Loucy (cell line): ENCODE data around the gene STAC.

Experiments
- H2AFZ ChIP-seq: fragments of 200-600 bp; sonication (generic); 2 replicates; pipeline ENCODE4 v1.6.0; 2016; ENCODE audit warnings: antibody characterized with exemption, mild to moderate bottlenecking, low read length, moderate library complexity
- H3F3A ChIP-seq: fragments of 200-600 bp; 2 replicates; pipeline ENCODE4 v1.6.0; 2016; ENCODE audit warnings: antibody characterized with exemption, low read depth, mild to moderate bottlenecking
- H3K27me3 ChIP-seq: fragments of 200-600 bp; sonication (generic); 2 replicates; pipeline ENCODE4 v1.6.1; 2014; ENCODE audit warnings: low read length, mild to moderate bottlenecking; ENCODE audit not compliant: insufficient read depth, poor library complexity, severe bottlenecking
- H3K36me3 ChIP-seq: fragments of 200-600 bp; sonication (generic); 2 replicates; pipeline ENCODE4 v1.6.1; 2016; ENCODE audit warnings: low read length; ENCODE audit not compliant: insufficient read depth
- H3K4me1 ChIP-seq: fragments of 200-600 bp; sonication (generic); 2 replicates; pipeline ENCODE4 v1.5.1; 2014; ENCODE audit warnings: low read length, mild to moderate bottlenecking; ENCODE audit not compliant: insufficient read depth, poor library complexity, severe bottlenecking
- H3K4me2 ChIP-seq: fragments of 200-600 bp; sonication (generic); 2 replicates; pipeline ENCODE4 v1.6.0; 2014; ENCODE audit warnings: antibody characterized with exemption, low read length, low read depth, mild to moderate bottlenecking; ENCODE audit not compliant: poor library complexity, severe bottlenecking
- H3K4me3 ChIP-seq: fragments of 200-600 bp; sonication (generic); 2 replicates; pipeline ENCODE4 v1.5.1; 2014; ENCODE audit warnings: low read length, mild to moderate bottlenecking, mixed read lengths; ENCODE audit not compliant: poor library complexity, severe bottlenecking
- H3K79me2 ChIP-seq: fragments of 200-600 bp; sonication (generic); 2 replicates; pipeline ENCODE4 v1.6.1; 2014; ENCODE audit warnings: low read length; ENCODE audit not compliant: insufficient read depth
- H3K9ac ChIP-seq: fragments of 200-600 bp; sonication (generic); 2 replicates; pipeline ENCODE4 v1.6.0; 2014; ENCODE audit warnings: mild to moderate bottlenecking, low read depth, low read length, moderate library complexity; ENCODE audit not compliant: poor library complexity, severe bottlenecking
- H3K9me2 ChIP-seq: fragments of 200-600 bp; sonication (generic); replicated peaks from 2 replicates; pipeline ENCODE4 v1.6.1; 2016; ENCODE audit warnings: low read depth, low read length, mixed read lengths
- H3K9me3 ChIP-seq: fragments of 200-600 bp; sonication (generic); 2 replicates; pipeline ENCODE4 v1.6.1; 2014; ENCODE audit warnings: mild to moderate bottlenecking, antibody characterized with exemption, low read length, low read depth; ENCODE audit not compliant: insufficient read depth
- H4K20me1 ChIP-seq: fragments of 200-600 bp; sonication (generic); 2 replicates; pipeline ENCODE4 v1.6.0; 2014; ENCODE audit warnings: antibody characterized with exemption, low read length, mild to moderate bottlenecking; ENCODE audit not compliant: insufficient read depth, poor library complexity, severe bottlenecking
- EZH2phosphoT487 ChIP-seq: fragments of 200-600 bp; IDR thresholded peaks from 2 replicates; pipeline ENCODE4 v1.6.1; 2018; ENCODE audit warnings: antibody characterized with exemption, mild to moderate bottlenecking, moderate library complexity, borderline replicate concordance
- TF ChIP-seq, protein P1 (sequence below): fragments of 200-600 bp; sonication (generic); conservative IDR thresholded peaks from 2 replicates; pipeline ENCODE4 v1.5.1; 2014; ENCODE audit warnings: mild to moderate bottlenecking, antibody characterized with exemption, low read length

The STAC gene

DNA sequence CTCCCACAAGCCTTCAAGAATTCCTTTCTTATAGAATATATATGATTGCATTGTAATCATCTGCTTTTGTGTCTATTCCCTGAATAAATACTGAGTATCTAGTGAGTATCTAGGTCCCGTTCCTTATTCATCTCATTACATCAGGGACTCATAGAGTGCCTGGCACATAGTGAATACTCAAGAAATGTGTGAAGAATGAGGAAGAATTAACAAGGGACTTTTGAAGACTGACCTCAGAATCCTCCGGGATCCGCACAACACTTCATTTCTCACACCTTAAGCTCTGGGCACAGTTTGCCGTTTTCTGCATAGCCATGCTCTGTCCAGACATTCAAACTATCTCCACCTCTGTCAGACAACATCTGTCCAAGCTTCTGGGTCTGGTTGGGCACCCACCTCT is 108.8 kb downstream of the STAC start:
- Histone ChIP-seq H3K9ac (no peak overlapping the region), H3K79me2 (no peaks in the 10 kb centered on the region), H4K20me1 (no peaks in the 10 kb centered on the region), H3K27me3 (no peaks in the 10 kb centered on the region), H3F3A (no peaks in the 10 kb centered on the region), H2AFZ (no peak overlapping the region), H3K4me2 (no peak overlapping the region), H3K9me2 (no peaks in the 10 kb centered on the region), H3K4me3 (no peak overlapping the region), H3K9me3 (no peaks in the 10 kb centered on the region), H3K4me1 (no peaks in the 10 kb centered on the region), H3K36me3 (peaks cover 33% of the 10 kb centered on the region; the same call in 1 of the 2 replicates)
- no peak for TF ChIP-seq EZH2phosphoT487
- TF ChIP-seq, protein P1, sequence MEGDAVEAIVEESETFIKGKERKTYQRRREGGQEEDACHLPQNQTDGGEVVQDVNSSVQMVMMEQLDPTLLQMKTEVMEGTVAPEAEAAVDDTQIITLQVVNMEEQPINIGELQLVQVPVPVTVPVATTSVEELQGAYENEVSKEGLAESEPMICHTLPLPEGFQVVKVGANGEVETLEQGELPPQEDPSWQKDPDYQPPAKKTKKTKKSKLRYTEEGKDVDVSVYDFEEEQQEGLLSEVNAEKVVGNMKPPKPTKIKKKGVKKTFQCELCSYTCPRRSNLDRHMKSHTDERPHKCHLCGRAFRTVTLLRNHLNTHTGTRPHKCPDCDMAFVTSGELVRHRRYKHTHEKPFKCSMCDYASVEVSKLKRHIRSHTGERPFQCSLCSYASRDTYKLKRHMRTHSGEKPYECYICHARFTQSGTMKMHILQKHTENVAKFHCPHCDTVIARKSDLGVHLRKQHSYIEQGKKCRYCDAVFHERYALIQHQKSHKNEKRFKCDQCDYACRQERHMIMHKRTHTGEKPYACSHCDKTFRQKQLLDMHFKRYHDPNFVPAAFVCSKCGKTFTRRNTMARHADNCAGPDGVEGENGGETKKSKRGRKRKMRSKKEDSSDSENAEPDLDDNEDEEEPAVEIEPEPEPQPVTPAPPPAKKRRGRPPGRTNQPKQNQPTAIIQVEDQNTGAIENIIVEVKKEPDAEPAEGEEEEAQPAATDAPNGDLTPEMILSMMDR, result no peak

DNA sequence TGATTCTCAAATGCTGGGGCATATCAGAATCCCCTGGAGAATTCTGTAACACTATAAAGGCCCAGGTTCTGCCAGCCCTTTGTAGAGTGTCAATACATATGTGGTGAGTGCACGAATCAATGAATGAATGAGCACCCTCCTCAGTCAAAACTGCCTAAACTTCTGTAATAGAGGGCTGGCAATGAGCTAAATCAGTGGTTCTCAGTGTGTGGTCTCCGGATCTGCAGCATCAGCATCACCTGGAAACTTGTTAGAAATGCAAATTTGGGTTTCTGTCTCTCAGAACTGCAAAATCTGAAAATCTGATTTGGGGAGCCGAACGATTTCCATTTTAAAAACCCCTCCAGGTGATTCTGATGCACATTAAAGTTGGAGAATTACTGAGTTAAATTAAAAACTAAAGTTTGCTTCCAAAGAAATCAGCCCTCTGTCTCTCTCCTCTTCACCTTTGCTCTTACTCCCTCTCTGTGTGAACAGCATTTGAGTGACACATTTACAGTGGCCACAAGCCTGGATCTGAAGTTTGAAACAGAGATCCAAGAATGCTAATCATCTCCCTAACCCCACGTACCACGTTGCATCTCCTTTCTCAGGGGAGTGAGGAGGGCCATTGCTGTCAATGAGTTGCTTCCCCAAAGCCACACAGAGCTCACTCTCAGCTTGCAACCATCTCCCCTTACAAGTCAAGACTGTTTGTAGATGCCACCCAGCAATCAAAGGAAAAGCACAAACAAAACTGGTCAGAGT is 109.5 kb downstream of the STAC start:
- Histone ChIP-seq H3K27me3 (no peaks in the 10 kb centered on the region), H3K9me2 (no peaks in the 10 kb centered on the region), H3K4me3 (no peak overlapping the region), H3K9ac (no peak overlapping the region), H4K20me1 (no peaks in the 10 kb centered on the region), H3K36me3 (peaks cover 38% of the 10 kb centered on the region; the same call in 1 of the 2 replicates), H3K9me3 (no peaks in the 10 kb centered on the region), H2AFZ (no peak overlapping the region), H3K79me2 (no peaks in the 10 kb centered on the region), H3F3A (no peaks in the 10 kb centered on the region), H3K4me2 (no peak overlapping the region), H3K4me1 (no peaks in the 10 kb centered on the region)
- TF ChIP-seq EZH2phosphoT487, result no peak

DNA sequence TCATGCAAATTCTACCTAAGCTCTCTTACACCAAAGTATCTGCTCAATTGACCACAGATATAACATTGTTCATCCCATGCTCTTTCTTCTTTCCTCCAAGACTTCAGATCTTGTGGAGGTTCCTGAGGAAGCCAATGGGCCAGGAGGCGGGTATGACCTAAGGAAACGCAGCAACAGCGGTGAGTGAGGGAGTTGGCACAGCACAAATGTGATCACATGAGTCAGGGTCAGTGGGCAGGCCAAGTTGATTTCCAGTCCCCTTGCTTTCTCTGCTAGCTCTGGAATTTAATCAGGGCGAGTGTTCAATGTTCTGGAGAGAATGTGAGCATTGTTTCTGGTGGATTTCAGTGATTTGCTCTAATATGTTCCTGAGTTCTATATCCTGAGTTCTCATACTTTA is 112.7 kb downstream of the STAC start:
- Histone ChIP-seq H3K79me2 (no peaks in the 10 kb centered on the region), H2AFZ (no peak overlapping the region), H3F3A (no peaks in the 10 kb centered on the region), H3K36me3 (peaks cover 26% of the 10 kb centered on the region; the same call in 1 of the 2 replicates), H3K9ac (no peak overlapping the region), H3K9me2 (no peaks in the 10 kb centered on the region), H3K4me2 (no peak overlapping the region), H4K20me1 (no peaks in the 10 kb centered on the region), H3K9me3 (no peaks in the 10 kb centered on the region), H3K4me3 (no peak overlapping the region), H3K4me1 (no peaks in the 10 kb centered on the region), H3K27me3 (no peaks in the 10 kb centered on the region)
- TF ChIP-seq, protein P1, result no peak
- no peak for TF ChIP-seq EZH2phosphoT487
